Stimulated activated CD8-positive, alpha-beta memory T cell treated with anti-CD3 and anti-CD28 coated beads, Interleukin-15, amount 100 ng/mL, for 1 hour (primary cell): ENCODE data around the gene IL16.
"Not testable (repeated sequence)": the region's sequence is repeated elsewhere in the genome, so short reads cannot be mapped to it uniquely, and the experiment has no call there.

Experiments used
- DNase-seq: peaks from one replicate; pipeline ENCODE4 v3.0.0-alpha.2; 2020; ENCODE audit warnings: low read depth

Gene IL16

DNA sequence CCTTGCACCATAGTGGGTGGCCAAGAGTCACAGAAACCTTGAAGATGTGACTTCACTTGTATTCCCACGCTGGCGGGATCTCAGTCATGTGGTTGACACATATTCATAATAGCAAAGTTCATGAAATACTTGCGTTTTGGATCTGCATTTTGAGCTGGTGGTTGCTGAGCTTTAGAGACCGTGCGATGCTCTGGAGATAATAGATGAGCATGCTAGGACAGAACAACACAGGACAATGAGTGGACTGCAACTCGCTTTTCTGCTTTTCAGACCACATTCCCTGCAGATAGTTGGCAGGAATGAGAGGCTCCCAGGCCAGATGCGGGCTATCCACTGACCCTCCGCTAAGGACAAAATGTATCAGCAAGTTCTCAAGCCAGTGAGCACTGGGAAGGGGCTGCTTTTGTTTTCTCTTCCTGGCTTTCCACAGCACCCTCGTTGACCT, 141.1 kb downstream of the IL16 start:
- DNase-seq, result no peak

DNA sequence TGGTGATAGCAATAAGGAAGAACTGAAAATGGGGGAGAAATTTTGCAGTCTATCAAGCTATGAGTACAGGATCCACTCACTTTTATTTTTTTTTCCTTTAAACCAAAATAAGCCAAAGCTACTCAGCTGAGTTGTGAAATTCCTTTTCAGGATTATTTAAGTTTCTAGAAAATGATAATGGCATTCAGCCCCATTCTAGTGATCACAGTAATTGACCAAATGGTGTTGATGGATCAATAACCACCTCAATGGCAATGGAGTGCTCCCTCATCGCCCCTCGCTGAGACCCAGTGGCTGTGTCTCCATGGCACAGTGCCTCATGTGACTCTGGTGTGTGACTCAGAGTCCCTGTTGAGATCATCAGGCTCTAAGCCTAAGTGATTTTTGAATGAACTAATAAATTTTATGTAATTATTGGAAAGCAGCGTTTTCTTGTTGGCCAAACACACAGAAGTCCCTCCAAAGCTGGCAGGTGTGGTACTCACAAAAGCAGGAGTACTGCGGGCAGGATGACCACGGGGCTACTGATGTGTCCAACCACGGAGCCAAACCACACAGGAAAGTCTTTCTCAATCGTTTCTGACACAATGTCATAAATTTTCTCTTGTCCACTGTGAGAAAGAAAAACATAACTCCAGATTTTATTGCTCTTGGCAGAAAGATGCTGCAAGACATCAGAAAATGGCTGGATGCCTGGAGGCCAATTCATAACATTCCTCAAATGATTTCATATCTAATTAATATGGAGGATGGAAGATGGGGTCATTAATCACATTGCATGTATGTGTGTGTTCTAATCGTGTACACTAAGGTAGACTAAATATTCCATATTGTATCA, 141.7 kb downstream of the IL16 start:
- no peak for DNase-seq

DNA sequence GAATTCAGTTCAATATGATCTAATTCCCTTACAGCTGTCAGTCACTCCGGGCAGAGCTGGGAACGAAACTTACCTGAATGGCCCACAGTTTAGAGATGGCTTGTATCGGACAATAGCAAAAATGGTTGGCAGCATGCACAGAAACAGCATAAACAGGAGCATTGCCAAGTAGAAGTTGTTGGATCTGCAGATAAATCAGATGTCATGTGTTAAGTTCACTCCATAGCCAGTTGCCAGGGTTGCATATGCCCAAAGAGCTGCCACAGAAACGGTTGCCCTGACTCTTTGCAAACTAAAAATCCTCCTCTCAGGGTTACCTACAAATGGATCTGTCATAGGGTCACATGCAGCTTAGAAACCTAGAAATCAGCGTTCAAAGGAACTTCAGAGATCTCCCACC, 142.6 kb downstream of the IL16 start:
- DNase-seq, result no peak

DNA sequence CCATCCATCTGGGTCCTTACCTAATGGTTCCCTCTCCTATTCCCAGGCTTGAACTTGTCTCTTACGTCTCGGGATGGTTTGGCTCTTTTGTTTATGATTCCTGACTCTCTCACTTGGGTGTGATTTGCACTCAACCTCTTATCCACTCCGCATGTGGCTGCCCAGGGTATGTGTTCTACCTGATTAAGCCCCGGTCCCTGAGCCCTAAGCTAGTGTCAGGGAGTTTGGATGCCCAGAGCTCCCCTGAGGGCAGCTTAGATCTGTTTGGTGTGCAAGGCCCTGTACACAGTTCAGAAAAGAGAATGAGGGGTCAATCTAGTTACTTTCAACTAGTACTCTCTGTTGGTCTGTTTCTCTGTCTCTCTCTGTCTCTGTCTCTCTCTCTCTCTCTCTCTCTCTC, 143.2 kb downstream of the IL16 start:
- no peak for DNase-seq

DNA sequence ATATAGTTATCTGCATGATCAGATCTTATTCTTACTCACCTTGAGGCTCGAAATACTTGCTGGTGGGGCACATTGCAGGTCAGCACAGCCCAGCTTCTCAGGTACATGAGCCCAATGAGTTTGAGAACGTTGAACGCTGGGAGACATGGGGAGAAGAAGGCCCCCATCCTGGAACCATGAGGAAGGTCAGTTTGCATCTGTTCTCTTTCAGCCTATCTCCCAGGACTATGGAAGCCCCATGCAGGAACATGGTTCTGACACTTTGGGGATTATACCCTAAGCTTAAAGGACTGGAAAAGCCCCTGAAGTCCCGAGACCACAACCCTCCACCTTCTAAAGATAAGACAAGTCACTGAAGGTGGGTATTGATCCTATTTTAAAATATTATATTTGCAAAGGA, 144.7 kb downstream of the IL16 start:
- DNase-seq, result no peak

DNA sequence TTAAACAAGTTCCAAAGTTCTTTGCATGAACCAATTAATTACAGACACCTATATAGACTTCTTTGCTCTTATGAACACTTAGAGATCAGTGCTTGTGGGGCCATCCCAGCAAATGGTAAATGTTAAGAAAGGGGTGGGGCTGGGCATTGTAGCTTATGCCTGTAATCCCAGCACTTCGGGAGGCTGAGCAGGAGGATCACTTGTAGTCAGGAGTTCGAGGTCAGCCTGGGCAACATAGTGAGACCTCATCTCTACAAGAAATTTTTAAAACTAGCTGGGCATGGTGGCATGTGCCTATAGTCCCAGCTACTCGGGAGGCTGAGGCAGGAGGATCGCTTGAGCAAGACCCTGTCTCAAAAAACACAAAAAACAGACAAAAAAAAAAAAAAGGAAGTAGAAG, 146.7 kb downstream of the IL16 start:
- no peak for DNase-seq

DNA sequence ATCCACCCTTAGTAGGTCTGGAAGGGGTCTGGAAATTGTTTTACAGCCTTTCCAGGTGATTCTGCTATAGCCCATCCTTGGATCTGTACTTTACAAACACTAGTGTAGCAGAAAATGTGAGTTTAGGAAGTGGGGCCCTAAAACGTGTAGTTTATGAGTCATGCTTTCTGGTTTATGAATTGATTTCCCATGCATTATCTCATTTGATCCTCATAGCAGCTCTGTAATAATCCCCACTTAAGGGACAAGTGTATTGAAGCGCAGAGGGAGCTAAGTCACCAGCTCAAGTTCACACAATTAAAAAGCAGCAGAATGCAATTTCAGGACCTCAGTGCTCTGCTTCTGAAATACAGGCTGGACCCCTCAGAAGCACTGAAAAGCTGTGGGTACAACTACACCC, 149.9 kb downstream of the IL16 start:
- DNase-seq, result no peak

DNA sequence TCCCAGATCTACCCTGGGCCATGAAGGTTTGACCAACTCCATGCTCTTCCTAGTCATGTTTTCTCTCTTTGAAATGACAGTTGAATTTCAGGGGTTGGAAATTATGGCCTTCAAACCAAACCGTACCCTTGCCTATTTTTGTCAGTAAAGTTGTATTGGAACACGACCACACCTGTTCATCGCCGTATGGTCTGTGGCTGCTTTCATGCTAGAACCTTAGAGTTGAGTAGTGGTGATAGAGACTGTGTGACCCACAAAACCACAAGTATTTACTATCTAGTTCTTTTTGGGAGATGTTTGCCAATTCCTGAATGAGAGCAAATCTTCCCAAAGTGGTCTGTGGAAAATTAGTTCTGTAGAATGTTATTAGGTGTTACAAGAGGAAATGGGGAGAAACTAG, 151.2 kb downstream of the IL16 start:
- DNase-seq, result no peak

DNA sequence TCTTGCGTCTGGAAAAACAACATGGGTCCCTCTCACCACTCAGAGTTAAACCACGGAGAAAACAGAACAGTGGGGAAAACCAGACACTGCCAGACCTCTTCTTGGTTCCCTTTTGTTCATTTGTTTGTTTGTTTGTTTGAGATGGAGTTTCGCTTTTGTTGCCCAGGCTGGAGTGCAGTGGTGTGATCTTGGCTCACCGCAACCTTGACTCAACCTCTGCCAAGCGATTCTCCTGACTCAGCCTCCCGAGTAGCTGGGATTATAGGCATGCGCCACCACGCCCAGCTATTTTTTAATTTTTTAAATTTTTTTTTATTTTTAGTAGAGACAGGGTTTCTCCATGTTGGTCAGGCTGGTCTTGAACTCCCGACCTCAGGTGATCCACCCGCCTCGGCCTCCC, 152.0 kb downstream of the IL16 start:
- DNase-seq, result not testable (repeated sequence)

DNA sequence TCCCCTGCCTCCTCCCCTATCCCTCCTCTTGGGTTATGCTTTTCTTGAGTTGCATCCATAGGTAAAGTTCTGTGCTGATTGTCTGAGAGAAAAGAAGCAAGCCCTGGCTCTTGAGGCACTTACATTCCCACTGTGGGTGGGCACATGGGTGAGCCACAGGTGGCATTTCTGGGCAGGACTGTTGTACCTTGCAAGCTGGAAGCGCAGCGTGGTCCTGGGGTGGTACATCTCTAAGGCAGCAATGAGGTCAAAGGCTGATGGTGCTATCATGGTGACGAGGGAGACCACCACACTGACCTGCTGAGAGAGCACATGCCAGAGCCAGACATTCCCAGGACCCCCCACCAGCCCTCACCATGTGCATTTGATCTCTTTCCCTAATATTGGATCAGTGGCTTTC, 152.6 kb downstream of the IL16 start:
- no peak for DNase-seq

DNA sequence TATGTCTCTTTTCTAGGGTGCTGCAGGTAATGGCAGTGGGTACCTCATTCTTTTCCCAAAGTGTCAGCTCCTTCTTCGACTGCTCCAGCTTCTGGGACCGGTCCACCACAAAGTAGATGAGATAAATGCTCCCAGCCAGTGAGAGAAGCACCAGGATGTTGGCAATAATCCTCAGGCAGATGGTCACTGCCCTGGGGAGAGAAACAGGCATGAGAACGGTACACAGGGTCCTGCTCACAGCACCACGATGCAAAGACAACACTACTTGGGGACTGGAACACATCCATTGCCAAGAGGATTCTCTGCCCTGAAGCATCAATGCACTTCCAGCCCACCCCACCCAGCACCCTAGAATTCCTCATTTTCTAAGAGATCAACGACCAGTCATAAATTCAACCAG, 155.0 kb downstream of the IL16 start:
- no peak for DNase-seq

DNA sequence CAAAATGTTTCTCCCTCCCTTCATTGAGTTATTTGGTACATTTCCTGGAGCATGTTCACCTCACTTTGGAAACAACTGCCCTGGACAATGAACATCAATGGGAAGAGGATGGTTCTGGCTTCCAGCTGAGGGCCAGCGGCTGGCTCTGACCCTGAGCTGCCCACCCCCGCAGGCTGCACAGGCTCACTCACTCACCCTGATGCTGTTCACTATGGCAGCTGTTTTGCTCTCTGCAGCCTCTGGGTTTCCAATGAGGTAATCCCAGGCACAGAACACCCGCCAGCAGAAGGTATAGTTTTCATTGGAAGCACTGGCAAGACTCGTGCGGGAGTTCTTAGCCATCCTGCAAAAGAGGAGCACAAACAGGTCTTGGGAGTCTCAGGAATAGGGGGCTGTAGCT, 159.6 kb downstream of the IL16 start:
- DNase-seq, result no peak

DNA sequence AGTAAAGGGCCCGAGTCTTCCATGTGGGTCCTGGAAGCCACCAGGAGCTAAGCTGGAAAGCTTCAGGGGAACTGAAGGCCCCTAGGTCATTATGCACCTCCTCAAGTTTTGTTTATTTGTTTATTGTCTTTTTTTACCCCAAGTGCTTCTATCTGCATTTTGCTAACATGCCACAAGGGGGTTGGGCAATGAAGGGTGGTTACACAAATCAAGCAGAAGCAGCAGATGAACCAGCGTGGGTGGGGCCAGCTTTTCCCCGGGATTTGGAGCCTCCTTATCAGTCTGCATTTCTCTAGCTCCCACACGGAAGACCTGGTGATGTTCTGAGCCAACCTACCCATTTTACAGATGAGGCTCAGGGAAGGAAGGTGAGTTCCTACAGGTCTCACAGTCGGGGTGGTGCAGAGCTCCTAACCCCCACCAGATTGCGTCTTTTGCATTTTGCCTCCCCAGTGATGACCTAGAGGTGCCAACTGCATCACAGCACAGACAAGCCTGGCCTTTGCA, 160.6 kb downstream of the IL16 start:
- DNase-seq, result no peak

DNA sequence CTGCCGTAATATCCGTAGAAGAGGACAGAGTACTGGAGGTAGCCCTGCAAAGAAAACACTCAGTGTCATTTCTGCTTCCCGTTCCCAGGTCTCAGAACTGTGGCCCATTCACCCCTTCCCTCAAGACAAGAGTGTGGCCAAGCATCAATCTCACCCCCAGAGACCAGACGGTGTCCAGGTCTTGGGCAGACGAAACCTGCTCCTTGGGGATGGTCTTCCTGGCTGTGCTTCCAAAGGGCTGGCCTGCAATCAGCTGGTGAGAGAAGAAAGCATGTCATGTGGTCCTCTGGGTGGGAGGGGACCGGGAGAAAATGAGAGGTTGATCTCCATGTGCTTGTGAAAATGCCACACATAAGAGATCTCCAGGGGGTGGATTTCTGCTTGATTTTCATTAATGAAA, 161.6 kb downstream of the IL16 start:
- no peak for DNase-seq

DNA sequence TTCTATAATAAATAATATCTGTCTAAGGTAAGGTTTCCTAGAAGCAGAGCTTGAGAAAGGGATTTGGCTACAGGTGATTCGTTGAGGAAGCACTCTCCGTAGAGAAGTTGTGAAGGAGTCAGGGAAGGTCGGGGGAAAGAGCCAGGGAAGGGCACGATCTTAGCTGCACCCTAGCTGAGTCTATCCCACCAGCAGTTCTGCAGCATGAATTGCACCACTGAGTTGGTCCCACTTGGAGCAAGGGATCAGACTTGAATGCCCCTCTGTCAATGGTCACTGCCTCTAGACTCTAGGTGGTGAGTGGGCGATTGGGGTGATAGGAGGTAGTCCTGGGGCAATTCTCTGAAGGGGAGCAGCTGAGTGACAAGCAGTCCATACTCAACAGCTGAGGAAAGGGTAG, 163.8 kb downstream of the IL16 start:
- no peak for DNase-seq

DNA sequence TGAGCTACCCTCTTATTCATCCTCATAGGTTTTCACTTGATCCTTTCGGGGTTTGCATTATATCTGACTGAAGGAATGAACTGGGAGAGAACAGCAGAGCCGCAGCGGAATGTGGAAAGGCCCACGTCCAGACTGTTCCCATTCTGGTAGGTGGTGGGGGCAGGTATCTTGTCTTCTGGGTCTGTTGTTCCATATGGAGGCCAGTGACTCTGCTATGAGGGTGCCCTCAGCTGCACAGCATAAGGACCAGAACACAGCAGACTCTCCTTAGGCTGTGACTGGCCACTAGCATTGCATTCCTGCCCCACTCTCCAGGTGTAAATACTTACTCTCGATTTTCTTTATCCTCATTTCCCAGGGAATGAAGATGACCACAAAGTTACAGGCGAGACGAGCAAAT, 165.2 kb downstream of the IL16 start:
- DNase-seq, result no peak

DNA sequence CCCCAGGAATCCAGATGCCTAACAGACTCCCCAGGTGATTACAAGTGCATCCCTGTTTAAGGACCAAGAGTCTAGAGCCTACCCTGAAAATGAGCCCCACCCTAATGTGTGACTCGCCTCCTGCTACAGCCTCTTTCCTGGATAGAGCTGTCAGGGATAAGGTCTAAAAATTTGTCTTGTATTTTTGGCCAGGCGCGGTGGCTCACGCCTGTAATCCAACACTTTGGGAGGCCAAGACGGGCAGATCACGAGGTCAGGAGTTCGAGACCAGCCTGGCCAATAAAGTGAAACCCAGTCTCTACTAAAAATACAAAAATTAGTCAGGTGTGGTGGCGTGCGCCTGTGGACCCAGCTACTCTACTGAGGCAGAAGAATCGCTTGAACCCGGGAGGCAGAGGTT, 166.1 kb downstream of the IL16 start:
- DNase-seq, result no peak

DNA sequence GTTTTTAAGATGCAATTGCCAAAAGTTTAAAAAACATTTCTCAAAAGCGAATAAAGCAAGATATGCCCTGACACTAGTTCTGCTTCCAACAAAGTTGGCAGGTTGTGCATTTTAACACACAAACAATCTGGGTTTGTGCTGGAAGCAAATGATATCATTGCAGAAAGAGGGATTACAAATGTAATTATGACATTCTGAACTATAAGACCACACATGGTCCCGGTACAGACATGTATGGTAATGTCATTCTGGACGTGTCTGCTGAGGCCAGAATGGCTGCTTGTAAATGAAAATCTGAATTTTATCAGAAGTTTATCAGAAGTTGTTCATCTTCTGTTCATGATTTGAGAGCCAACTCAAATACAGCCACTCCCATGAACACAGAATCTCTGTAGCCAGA, 166.6 kb downstream of the IL16 start:
- no peak for DNase-seq
